ENCODE measurements around the gene LAMA2. TPM values are rescaled to one million over a fixed set of nuclear protein-coding genes. Genes with fewer than 3 reads are reported as not detected.

LAMA2 gene
- polyA plus RNA-seq, 1 of the 3 experiments (the other 2 are of a cell fraction) = 0.92 TPM

DNA sequence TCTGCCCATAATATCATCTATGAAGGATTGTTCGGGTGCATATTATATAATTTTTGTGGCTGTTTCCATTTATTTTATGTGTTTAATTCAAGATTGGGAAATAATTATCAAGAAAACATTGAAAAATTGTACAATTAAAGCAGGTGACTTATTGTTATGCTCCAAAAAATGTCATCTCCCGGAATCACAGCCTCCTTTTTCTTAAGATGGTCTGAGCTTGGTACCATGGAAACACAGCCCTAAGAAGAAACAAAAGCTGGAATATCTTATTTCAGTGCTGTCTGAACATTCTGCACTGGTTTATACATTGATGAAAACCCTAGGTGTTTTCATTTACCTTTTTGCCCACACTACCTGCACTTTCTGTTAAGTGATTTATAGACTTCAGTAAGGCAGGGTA is 459.9 kb downstream of the LAMA2 start:
- 33% methylated on average over 2 of the region's 2 CpGs for WGBS (ENCODE audit: low lambda C conversion rate)
- POLR2A ChIA-PET = no interaction called here
- no peaks in the 10 kb centered on the region for H3K79me2 ChIP-seq (ENCODE audit: insufficient read depth)
- H3K27ac ChIP-seq (ENCODE audit: low read depth in 2 of 2, low read length in 1 of 2) = no peak overlapping the region
- no peaks in the 10 kb centered on the region for H3K4me1 ChIP-seq (ENCODE audit: control insufficient read depth in 1 of 2, insufficient read depth in 2 of 2, low read depth in 1 of 2, low read length in 1 of 2)
- no peak overlapping the region for H3K4me3 ChIP-seq (ENCODE audit: low read depth in 2 of 2, low read length in 1 of 2)
- no peaks in the 10 kb centered on the region for H3K9me3 ChIP-seq
- no peaks in the 10 kb centered on the region for H3K9me2 ChIP-seq
- TF ChIP-seq TAF1 (IDR thresholded peaks at IDR 0.05; ENCODE audit: borderline replicate concordance, low read depth, low read length) (no peak), FOXJ3 (CRISPR knock-in tag; IDR thresholded peaks at IDR 0.05) (no peak), FOSL2 (IDR thresholded peaks at IDR 0.05; ENCODE audit: borderline replicate concordance, low read depth) (no peak), RFX5 (IDR thresholded peaks at IDR 0.05; ENCODE audit: low read length) (no peak), SIN3A (IDR thresholded peaks at IDR 0.05; ENCODE audit: borderline replicate concordance, low read depth, low read length) (no peak), TEAD4 (IDR thresholded peaks at IDR 0.05; ENCODE audit: borderline replicate concordance, insufficient read depth) (no peak), RXRA (IDR thresholded peaks at IDR 0.05; ENCODE audit: borderline replicate concordance, low read depth) (no peak), POLR2AphosphoS5 (IDR thresholded peaks at IDR 0.05; ENCODE audit: low read depth, low read length) (no peak)
- TF ChIP-seq, protein P1, sequence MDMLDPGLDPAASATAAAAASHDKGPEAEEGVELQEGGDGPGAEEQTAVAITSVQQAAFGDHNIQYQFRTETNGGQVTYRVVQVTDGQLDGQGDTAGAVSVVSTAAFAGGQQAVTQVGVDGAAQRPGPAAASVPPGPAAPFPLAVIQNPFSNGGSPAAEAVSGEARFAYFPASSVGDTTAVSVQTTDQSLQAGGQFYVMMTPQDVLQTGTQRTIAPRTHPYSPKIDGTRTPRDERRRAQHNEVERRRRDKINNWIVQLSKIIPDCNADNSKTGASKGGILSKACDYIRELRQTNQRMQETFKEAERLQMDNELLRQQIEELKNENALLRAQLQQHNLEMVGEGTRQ (IDR thresholded peaks at IDR 0.05; ENCODE audit: borderline replicate concordance, low read depth, low read length) = no peak
- TF ChIP-seq, protein P2, sequence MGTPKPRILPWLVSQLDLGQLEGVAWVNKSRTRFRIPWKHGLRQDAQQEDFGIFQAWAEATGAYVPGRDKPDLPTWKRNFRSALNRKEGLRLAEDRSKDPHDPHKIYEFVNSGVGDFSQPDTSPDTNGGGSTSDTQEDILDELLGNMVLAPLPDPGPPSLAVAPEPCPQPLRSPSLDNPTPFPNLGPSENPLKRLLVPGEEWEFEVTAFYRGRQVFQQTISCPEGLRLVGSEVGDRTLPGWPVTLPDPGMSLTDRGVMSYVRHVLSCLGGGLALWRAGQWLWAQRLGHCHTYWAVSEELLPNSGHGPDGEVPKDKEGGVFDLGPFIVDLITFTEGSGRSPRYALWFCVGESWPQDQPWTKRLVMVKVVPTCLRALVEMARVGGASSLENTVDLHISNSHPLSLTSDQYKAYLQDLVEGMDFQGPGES (IDR thresholded peaks at IDR 0.05; ENCODE audit: low read depth, low read length) = no peak
- TF ChIP-seq, protein P3, sequence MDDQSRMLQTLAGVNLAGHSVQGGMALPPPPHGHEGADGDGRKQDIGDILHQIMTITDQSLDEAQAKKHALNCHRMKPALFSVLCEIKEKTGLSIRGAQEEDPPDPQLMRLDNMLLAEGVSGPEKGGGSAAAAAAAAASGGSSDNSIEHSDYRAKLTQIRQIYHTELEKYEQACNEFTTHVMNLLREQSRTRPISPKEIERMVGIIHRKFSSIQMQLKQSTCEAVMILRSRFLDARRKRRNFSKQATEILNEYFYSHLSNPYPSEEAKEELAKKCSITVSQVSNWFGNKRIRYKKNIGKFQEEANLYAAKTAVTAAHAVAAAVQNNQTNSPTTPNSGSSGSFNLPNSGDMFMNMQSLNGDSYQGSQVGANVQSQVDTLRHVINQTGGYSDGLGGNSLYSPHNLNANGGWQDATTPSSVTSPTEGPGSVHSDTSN (IDR thresholded peaks at IDR 0.05) = no peak
- TF ChIP-seq, protein P4, sequence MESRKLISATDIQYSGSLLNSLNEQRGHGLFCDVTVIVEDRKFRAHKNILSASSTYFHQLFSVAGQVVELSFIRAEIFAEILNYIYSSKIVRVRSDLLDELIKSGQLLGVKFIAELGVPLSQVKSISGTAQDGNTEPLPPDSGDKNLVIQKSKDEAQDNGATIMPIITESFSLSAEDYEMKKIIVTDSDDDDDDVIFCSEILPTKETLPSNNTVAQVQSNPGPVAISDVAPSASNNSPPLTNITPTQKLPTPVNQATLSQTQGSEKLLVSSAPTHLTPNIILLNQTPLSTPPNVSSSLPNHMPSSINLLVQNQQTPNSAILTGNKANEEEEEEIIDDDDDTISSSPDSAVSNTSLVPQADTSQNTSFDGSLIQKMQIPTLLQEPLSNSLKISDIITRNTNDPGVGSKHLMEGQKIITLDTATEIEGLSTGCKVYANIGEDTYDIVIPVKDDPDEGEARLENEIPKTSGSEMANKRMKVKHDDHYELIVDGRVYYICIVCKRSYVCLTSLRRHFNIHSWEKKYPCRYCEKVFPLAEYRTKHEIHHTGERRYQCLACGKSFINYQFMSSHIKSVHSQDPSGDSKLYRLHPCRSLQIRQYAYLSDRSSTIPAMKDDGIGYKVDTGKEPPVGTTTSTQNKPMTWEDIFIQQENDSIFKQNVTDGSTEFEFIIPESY (IDR thresholded peaks at IDR 0.05; ENCODE audit: borderline replicate concordance, low read depth) = no peak
- DNase-seq = no peak
- CTCF ChIA-PET = no interaction called here
- H3K36me3 ChIP-seq (replicated peaks in 1 of 2; ENCODE audit: control insufficient read depth in 1 of 2, insufficient read depth in 2 of 2, low read length in 1 of 2) = no peaks in the 10 kb centered on the region
- peaks cover 7% of the 10 kb centered on the region; the same call in 1 of the 2 replicates for H3K27me3 ChIP-seq (ENCODE audit: insufficient read depth)
- no peak overlapping the region for H2AFZ ChIP-seq (ENCODE audit: low read depth)
- H3F3A ChIP-seq (replicated peaks; ENCODE audit: insufficient read depth) = peaks cover 3% of the 10 kb centered on the region
- no peaks in the 10 kb centered on the region for H4K20me1 ChIP-seq (ENCODE audit: insufficient read depth)
- H3K9ac ChIP-seq = no peak overlapping the region
- H3K4me2 ChIP-seq = no peak overlapping the region

DNA sequence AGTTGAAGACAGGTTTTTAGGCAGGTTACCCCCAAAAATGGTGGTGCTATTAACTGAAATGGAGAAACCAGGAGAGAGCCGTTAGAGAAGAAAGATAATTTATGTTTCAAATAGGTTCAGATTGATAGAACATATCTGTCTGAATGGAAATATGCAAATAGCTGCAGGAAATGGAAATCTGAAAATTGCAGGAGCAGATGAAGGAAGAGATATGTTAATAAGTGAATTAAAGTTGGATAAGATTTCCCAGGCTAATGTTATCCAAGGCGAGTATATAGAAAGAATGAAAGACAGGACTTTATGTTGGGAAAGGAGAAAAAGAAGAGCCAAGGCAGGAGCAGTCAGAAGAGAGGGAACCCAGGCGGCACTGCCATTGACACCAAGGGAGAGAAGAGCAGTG is 461.4 kb downstream of the LAMA2 start:
- Histone ChIP-seq H3K36me3 (replicated peaks in 1 of 2; ENCODE audit: control insufficient read depth in 1 of 2, insufficient read depth in 2 of 2, low read length in 1 of 2) (no peaks in the 10 kb centered on the region), H3K9me3 (no peaks in the 10 kb centered on the region), H3K4me3 (ENCODE audit: low read depth in 2 of 2, low read length in 1 of 2) (no peak overlapping the region), H3K27me3 (ENCODE audit: insufficient read depth) (peaks cover 7% of the 10 kb centered on the region; the same call in 1 of the 2 replicates), H3K27ac (ENCODE audit: low read depth in 2 of 2, low read length in 1 of 2) (no peak overlapping the region), H3K4me1 (ENCODE audit: control insufficient read depth in 1 of 2, insufficient read depth in 2 of 2, low read depth in 1 of 2, low read length in 1 of 2) (no peaks in the 10 kb centered on the region), H3K4me2 (no peak overlapping the region), H3K79me2 (ENCODE audit: insufficient read depth) (no peaks in the 10 kb centered on the region), H2AFZ (ENCODE audit: low read depth) (no peak overlapping the region), H3F3A (replicated peaks; ENCODE audit: insufficient read depth) (peaks cover 3% of the 10 kb centered on the region), H3K9me2 (no peaks in the 10 kb centered on the region), H3K9ac (no peak overlapping the region), H4K20me1 (ENCODE audit: insufficient read depth) (no peaks in the 10 kb centered on the region)
- CTCF ChIA-PET = no interaction called here
- TF ChIP-seq, protein P5, sequence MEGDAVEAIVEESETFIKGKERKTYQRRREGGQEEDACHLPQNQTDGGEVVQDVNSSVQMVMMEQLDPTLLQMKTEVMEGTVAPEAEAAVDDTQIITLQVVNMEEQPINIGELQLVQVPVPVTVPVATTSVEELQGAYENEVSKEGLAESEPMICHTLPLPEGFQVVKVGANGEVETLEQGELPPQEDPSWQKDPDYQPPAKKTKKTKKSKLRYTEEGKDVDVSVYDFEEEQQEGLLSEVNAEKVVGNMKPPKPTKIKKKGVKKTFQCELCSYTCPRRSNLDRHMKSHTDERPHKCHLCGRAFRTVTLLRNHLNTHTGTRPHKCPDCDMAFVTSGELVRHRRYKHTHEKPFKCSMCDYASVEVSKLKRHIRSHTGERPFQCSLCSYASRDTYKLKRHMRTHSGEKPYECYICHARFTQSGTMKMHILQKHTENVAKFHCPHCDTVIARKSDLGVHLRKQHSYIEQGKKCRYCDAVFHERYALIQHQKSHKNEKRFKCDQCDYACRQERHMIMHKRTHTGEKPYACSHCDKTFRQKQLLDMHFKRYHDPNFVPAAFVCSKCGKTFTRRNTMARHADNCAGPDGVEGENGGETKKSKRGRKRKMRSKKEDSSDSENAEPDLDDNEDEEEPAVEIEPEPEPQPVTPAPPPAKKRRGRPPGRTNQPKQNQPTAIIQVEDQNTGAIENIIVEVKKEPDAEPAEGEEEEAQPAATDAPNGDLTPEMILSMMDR (IDR thresholded peaks at IDR 0.05) = no peak
- WGBS (ENCODE audit: low lambda C conversion rate) = 31% methylated on average over 3 of the region's 3 CpGs
- POLR2A ChIA-PET = no interaction called here
- DNase-seq = no peak

Measured in SK-N-SH (cell line).